Retinal pigment epithelial cell (primary cell): ENCODE data around the gene FNDC11.

Experiments
- DNase-seq: peaks from one replicate; pipeline ENCODE4 v3.0.0-alpha.2; 2010; ENCODE audit warnings: low read depth
- H3K4me3 ChIP-seq: 2 replicates; pipeline ENCODE4 v1.5.1; 2011; ENCODE audit warnings: mild to moderate bottlenecking, low read length, control low read depth, moderate library complexity
- TF ChIP-seq, protein P1 (sequence below): conservative IDR thresholded peaks from 2 replicates; pipeline ENCODE4 v1.5.1; 2011; ENCODE audit warnings: low read depth, low read length, control low read depth, inconsistent platforms

The FNDC11 gene

DNA sequence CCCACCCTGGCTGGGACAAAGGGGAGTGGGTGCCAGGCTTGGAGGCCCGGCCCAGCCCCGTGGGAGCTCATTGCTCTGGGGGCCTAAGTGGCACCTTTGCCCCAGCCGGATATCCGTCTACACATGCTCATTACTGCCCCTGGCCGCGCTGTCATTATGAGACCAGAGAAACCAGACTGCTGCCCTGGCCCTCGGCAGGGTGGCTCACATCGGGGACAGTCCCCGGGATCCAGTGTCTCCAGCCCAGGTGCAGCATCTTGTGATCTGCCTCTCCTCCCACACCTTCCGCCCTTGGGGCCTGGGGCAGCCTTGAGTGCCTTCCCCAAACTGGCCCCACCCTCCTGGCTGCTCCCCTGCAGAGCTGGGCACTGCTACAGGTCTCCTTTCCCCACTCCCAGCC, 11.3 kb upstream of the FNDC11 start:
- no peak overlapping the region for H3K4me3 ChIP-seq
- TF ChIP-seq, protein P1, sequence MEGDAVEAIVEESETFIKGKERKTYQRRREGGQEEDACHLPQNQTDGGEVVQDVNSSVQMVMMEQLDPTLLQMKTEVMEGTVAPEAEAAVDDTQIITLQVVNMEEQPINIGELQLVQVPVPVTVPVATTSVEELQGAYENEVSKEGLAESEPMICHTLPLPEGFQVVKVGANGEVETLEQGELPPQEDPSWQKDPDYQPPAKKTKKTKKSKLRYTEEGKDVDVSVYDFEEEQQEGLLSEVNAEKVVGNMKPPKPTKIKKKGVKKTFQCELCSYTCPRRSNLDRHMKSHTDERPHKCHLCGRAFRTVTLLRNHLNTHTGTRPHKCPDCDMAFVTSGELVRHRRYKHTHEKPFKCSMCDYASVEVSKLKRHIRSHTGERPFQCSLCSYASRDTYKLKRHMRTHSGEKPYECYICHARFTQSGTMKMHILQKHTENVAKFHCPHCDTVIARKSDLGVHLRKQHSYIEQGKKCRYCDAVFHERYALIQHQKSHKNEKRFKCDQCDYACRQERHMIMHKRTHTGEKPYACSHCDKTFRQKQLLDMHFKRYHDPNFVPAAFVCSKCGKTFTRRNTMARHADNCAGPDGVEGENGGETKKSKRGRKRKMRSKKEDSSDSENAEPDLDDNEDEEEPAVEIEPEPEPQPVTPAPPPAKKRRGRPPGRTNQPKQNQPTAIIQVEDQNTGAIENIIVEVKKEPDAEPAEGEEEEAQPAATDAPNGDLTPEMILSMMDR = no peak
- DNase-seq = no peak

DNA sequence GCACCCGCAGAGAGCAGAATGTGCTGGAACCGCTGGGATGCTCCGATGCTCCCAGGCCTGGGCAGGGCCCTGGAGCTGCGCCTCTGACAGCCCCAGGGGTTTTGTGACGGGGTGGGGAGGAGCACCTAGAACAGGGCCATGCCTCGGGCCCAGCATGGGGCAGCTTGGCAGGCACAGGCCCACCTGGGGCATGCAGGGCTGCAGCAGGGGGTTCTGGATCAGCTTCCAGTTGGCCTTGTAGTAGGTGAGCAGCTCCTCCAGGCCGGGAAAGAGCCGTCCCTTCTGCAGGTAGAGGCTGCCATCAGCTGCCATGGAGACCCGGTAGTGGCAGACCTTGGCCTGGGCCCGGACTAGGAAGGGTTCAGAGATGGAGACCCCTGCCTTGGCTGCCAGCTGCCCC, 10.8 kb upstream of the FNDC11 start:
- no peak overlapping the region for H3K4me3 ChIP-seq
- DNase-seq = no peak
- TF ChIP-seq, protein P1 = no peak

DNA sequence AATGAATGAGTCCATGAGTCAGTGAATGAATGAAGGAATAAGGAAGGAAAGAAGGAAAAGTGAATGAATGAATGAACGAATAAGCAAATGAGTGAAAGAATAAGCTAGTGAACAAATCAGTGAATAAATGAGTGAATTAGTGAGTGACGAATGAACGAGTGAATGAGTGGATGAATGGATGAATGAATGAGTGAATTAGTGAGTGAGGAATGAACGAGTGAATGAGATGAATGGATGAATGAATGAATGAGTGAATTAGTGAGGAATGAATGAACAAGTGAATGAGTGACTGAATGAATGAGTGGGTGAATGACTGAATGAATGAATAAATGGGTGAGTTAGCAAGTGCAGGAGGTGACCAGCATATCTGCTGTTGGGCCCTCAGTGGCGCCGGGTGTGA, 10.2 kb upstream of the FNDC11 start:
- TF ChIP-seq, protein P1 = no peak
- no peak for DNase-seq

DNA sequence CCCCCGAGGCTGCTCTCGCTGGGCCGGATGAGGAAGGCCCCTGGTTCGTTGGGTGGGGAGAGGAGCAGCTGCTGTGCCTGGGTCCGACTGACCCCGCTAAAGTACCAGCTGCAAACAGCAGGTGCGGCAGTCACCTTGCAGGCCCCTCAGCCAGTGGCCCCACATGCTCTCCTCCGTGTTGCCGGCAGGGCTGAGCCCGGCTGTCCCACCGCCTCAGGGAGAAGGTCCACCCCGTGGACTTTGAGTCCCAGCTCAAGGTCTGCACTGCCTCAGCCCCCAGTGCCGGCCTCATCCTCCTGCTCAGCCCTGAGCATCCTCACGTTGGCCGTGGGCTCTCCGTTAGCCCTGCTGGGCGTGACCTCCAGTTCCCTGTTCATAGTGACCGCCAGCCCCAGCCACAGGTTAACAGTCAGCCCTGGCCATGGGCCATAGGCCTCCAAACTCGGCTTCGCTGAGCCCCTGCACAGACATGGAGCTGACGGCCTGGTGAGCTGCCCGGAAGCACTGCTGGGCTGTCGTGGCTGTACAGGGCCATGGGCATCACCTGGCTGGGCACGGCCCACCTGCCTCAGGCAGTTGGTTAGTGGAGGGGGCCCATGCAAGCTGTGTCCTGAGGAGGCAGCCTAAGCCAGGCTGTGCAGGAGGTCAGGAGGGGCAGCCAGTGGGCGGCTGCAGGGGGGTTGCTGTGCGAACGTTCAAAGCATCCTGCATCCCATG, 9.6 kb upstream of the FNDC11 start:
- TF ChIP-seq, protein P1 = no peak
- DNase-seq = no peak

More for the DNA sequence above, 10.2 kb upstream of the FNDC11 start:
- no peak overlapping the region for H3K4me3 ChIP-seq

DNA sequence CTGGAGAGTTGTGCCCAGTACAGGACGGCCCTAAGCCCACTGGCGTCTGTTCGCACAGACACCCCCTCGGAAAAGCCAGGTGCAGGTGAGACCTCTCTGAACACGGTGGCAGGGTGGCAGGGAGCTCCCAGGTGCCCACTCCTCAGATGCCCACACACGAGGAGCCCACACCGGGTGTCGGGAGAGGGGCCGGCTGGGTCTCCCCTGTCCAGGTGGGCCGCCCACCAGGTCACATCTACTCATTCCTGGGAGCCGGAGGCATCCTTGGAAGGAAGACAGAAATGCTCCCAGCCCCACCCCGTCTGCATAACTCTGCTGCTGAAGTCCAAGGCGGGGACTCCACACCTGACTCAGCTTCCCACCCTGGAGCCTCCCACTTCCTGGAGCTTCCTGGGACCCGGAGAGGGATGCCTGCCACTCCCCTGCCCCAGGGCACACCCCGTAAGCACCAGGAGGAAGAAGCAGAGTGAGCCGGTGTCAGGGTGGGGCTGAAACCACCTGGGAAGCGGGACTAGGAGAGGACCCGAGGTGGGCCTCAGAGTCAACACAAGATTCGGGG, 8.9 kb upstream of the FNDC11 start:
- DNase-seq = no peak
- TF ChIP-seq, protein P1 = no peak
- H3K4me3 ChIP-seq = no peak overlapping the region

More for the DNA sequence above, 9.6 kb upstream of the FNDC11 start:
- no peak overlapping the region for H3K4me3 ChIP-seq

DNA sequence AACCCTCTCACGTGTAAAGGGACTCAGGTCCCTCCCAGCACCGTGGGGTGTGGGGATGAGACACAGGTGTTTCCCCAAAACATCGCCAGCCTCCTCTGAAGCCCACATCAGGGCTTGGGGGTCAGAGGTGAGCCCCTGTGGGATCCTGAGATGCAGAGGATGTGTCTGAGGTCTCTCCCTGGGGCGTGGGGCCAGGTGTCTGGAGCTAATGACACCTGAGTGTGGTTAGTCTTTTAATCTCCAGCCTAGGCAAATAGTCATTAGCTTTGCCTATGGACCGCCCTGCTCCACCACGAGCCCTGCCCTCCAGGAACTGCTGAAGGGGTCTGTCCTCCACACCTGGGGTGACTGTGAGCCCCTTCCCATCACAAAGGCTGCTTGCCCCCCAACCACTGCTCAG, 8.1 kb upstream of the FNDC11 start:
- no peak for DNase-seq
- TF ChIP-seq, protein P1 = no peak

More for the DNA sequence above, 8.1 kb upstream of the FNDC11 start:
- H3K4me3 ChIP-seq = no peak overlapping the region
